BE2C (cell line): ENCODE data around the gene PRRT1.

Experiments used
- DNase-seq: peaks from one replicate; pipeline ENCODE4 v3.0.0-alpha.2; 2020
- H3K27me3 ChIP-seq: fragments of 250-450 bp; sonication (Bioruptor Pico); 2 replicates; pipeline ENCODE4 v1.5.1; 2020; ENCODE audit warnings: mild to moderate bottlenecking
- H3K36me3 ChIP-seq: fragments of 250-450 bp; sonication (Bioruptor Pico); 2 replicates; pipeline ENCODE4 v1.5.1; 2020; ENCODE audit warnings: mild to moderate bottlenecking
- H3K4me1 ChIP-seq: fragments of 250-450 bp; sonication (Bioruptor Pico); 2 replicates; pipeline ENCODE4 v1.5.1; 2020
- H3K4me3 ChIP-seq: 2 replicates; pipeline ENCODE4 v1.5.1; 2011; ENCODE audit warnings: low read depth, low read length
- H3K9me3 ChIP-seq: fragments of 250-450 bp; sonication (Bioruptor Pico); 2 replicates; pipeline ENCODE4 v1.5.1; 2020
- CTCF ChIP-seq: IDR thresholded peaks from 2 replicates; pipeline ENCODE4 v1.5.1; 2012; ENCODE audit warnings: mild to moderate bottlenecking, low read depth, low read length

Gene PRRT1

GRCh38 chr6:32191696-32192607 is 40.2 kb upstream of the PRRT1 start:
- no peak overlapping the region for H3K4me3 ChIP-seq
- no peak for DNase-seq
- no peaks in the 10 kb centered on the region for H3K9me3 ChIP-seq
- no peaks in the 10 kb centered on the region for H3K27me3 ChIP-seq
- H3K4me1 ChIP-seq = peaks cover 2% of the 10 kb centered on the region; the same call in 1 of the 2 replicates
- H3K36me3 ChIP-seq = peaks cover 11% of the 10 kb centered on the region
- no peak for TF ChIP-seq CTCF

- peaks cover 2% of the 10 kb centered on the region; the same call in 1 of the 2 replicates for H3K4me1 ChIP-seq
- no peak for DNase-seq
- no peaks in the 10 kb centered on the region for H3K9me3 ChIP-seq
- no peak for TF ChIP-seq CTCF
- peaks cover 14% of the 10 kb centered on the region for H3K36me3 ChIP-seq
- H3K4me3 ChIP-seq = no peak overlapping the region
- H3K27me3 ChIP-seq = no peaks in the 10 kb centered on the region
Measured at GRCh38 chr6:32190911-32191677, 39.4 kb upstream of the PRRT1 start.

GRCh38 chr6:32190054-32190851 is 38.5 kb upstream of the PRRT1 start, which contains the start of gene PBX2:
TSS of gene PBX2 (minus strand) at chr6:32190202. CDS start at chr6:32189915, 287 bp downstream.
- H3K36me3 ChIP-seq = peaks cover 14% of the 10 kb centered on the region

GRCh38 chr6:32189742-32190053 is 38.0 kb upstream of the PRRT1 start:
- peaks cover 14% of the 10 kb centered on the region for H3K36me3 ChIP-seq
- DNase-seq = no peak
- H3K4me3 ChIP-seq = peak overlapping the region; percentile 66
- H3K9me3 ChIP-seq = no peaks in the 10 kb centered on the region
- H3K27me3 ChIP-seq = no peaks in the 10 kb centered on the region
- H3K4me1 ChIP-seq = no peaks in the 10 kb centered on the region; the same call in 1 of the 2 replicates
- TF ChIP-seq CTCF = no peak

More at GRCh38 chr6:32190054-32190851, 38.5 kb upstream of the PRRT1 start, which contains the start of gene PBX2:
- H3K27me3 ChIP-seq = no peaks in the 10 kb centered on the region
- TF ChIP-seq CTCF = no peak
- H3K4me3 ChIP-seq = peak within 1 kb of the TSS; percentile 66
- peaks cover 2% of the 10 kb centered on the region; the same call in 1 of the 2 replicates for H3K4me1 ChIP-seq
- H3K9me3 ChIP-seq = no peaks in the 10 kb centered on the region
- DNase-seq = peak; percentile 85

- H3K4me1 ChIP-seq = no peaks in the 10 kb centered on the region; the same call in 1 of the 2 replicates
- H3K27me3 ChIP-seq = no peaks in the 10 kb centered on the region
- no peaks in the 10 kb centered on the region for H3K9me3 ChIP-seq
- H3K4me3 ChIP-seq = peak overlapping the region; percentile 66
- H3K36me3 ChIP-seq = peaks cover 14% of the 10 kb centered on the region
- no peak for DNase-seq
- TF ChIP-seq CTCF = no peak
Measured at GRCh38 chr6:32189069-32189741, 37.5 kb upstream of the PRRT1 start.
